ENCODE data around the gene TRMU. TPM values are rescaled to one million over a fixed set of nuclear protein-coding genes. Genes with fewer than 3 reads are reported as not detected.
A peak's percentile ranks its signal among the peaks of the same experiment; 100 is the strongest.

TRMU gene
- total and polyA plus RNA-seq, 2 donors (not counting 3 experiments of a cell fraction or from before 2014, with no cell fraction given): 42.4 to 65.7 TPM

DNA sequence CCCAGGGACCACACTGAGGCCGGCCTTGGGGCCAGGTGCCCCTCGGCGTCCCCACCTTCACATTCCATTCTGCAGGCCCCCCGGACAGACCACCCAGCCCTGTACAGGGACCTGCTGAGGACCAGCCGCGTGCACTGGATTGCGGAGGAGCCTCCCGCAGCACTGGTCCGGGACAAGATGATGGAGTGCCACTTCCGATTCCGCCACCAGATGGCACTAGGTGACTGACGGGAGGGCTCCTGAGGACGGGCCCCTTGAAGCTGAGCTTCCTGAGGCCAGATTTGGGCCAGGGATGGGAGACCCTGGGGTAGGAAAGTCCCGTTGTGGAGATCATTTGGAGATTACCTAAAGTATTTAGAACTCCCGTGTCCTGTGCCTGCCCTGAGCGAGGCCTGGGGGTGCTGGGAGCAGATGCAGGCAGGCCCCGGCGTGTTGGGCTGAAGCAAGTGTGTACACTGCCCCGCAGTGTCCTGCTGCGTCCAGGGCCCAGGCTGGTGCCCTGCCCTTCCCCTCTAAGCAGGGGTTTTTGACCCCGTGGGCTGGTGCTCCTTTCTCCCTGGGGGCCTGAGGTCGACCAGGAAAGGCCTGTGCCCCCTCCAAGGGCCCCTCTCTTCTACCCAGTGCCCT is 20.0 kb downstream of the TRMU start:
- POLR2A ChIA-PET: no interaction called here
- no TSS peak for BruUV-seq (replicated peaks)
- TF ChIP-seq, protein P1, sequence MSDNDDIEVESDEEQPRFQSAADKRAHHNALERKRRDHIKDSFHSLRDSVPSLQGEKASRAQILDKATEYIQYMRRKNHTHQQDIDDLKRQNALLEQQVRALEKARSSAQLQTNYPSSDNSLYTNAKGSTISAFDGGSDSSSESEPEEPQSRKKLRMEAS (IDR thresholded peaks at IDR 0.05; ENCODE audit: insufficient read depth, insufficient read length): no peak
- TF ChIP-seq, protein P2, sequence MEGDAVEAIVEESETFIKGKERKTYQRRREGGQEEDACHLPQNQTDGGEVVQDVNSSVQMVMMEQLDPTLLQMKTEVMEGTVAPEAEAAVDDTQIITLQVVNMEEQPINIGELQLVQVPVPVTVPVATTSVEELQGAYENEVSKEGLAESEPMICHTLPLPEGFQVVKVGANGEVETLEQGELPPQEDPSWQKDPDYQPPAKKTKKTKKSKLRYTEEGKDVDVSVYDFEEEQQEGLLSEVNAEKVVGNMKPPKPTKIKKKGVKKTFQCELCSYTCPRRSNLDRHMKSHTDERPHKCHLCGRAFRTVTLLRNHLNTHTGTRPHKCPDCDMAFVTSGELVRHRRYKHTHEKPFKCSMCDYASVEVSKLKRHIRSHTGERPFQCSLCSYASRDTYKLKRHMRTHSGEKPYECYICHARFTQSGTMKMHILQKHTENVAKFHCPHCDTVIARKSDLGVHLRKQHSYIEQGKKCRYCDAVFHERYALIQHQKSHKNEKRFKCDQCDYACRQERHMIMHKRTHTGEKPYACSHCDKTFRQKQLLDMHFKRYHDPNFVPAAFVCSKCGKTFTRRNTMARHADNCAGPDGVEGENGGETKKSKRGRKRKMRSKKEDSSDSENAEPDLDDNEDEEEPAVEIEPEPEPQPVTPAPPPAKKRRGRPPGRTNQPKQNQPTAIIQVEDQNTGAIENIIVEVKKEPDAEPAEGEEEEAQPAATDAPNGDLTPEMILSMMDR (IDR thresholded peaks at IDR 0.05; ENCODE audit: extremely low read depth in 1 of 2, insufficient read depth in 1 of 2, low read depth in 1 of 2, low read length in 2 of 2): peak; percentile 77 to 83
- no peak for TF ChIP-seq FOS (IDR thresholded peaks at IDR 0.05; ENCODE audit: borderline replicate concordance, insufficient read depth, low read length)
- TF ChIP-seq POLR2AphosphoS5 (IDR thresholded peaks at IDR 0.05; ENCODE audit: insufficient read depth, low read depth, low read length): no peak
- TF ChIP-seq JUN (IDR thresholded peaks at IDR 0.05; ENCODE audit: borderline replicate concordance, insufficient read depth, insufficient read length, low read depth): no peak
- TF ChIP-seq MYC (IDR thresholded peaks at IDR 0.05; ENCODE audit: low read depth, low read length): no peak
- no peak for TF ChIP-seq POLR2A (IDR thresholded peaks at IDR 0.05; ENCODE audit: low read depth, low read length)
- no peak for TF ChIP-seq EZH2 (IDR thresholded peaks at IDR 0.05; ENCODE audit: borderline replicate concordance, low read depth, low read length, severe bottlenecking)
- TF ChIP-seq GATA2 (IDR thresholded peaks at IDR 0.05; ENCODE audit: insufficient read depth, insufficient read length, low read depth, low read length): no peak
- intact Hi-C loops (cut with micrococcal nuclease): loop anchor here (1.0 kb wide), 1 partner anchor 187 kb away; no protein-coding TSS in a partner anchor
- peak; percentile 42 for DNase-seq (ENCODE audit: low read depth, low spot score)
- peaks cover 7 to 38% of the 10 kb centered on the region in 2 experiments for H3K36me3 ChIP-seq (ENCODE audit: control insufficient read depth in 2 of 2, extremely low read depth in 1 of 2, insufficient read depth in 2 of 2, low read length in 2 of 2)
- CTCF ChIA-PET: interaction anchor here (1.0 to 6.0 kb wide), 5 partner anchors 10 to 233 kb away, joined by 3 to 43 read pairs (median 4); no protein-coding TSS in a partner anchor
- H3K27me3 ChIP-seq (ENCODE audit: control insufficient read depth in 2 of 2, insufficient read depth in 2 of 2, low read length in 2 of 2): no peaks in the 10 kb centered on the region
- no peaks in the 10 kb centered on the region for H3K79me2 ChIP-seq (ENCODE audit: control insufficient read depth, insufficient read depth, low read length)
- dilution Hi-C loops (cut with MboI; ENCODE audit: extremely low pct_ligation_motif_present, low sequenced_read_pairs): no loop called here
- H3K9me3 ChIP-seq (replicated peaks; ENCODE audit: control insufficient read depth, insufficient read depth, low read length): no peaks in the 10 kb centered on the region
- no peaks in the 10 kb centered on the region for H3K9me1 ChIP-seq (replicated peaks; ENCODE audit: control insufficient read depth, extremely low read depth, insufficient read depth, low read length)
- H4K20me1 ChIP-seq (replicated peaks; ENCODE audit: control insufficient read depth, extremely low read depth, insufficient read depth, low read length): no peaks in the 10 kb centered on the region
- H3K4me1 ChIP-seq (ENCODE audit: control insufficient read depth, extremely low read depth, insufficient read depth, low read length): no peaks in the 10 kb centered on the region
- no peak overlapping the region for H3K4me2 ChIP-seq (ENCODE audit: insufficient read depth, low read length)
- no peak overlapping the region for H3K9ac ChIP-seq (replicated peaks; ENCODE audit: extremely low read depth, insufficient read depth, low read length)
- H3K27ac ChIP-seq (ENCODE audit: insufficient read depth, low read depth, low read length): no peak overlapping the region
- H2AFZ ChIP-seq (ENCODE audit: low read depth, low read length): no peak overlapping the region
- peak; percentile 67 for FAIRE-seq
- H3K4me3 ChIP-seq (replicated peaks in 1 of 3; ENCODE audit: insufficient read depth in 1 of 3, low read depth in 1 of 3, low read length in 3 of 3): no peak overlapping the region

Measured in endothelial cell of umbilical vein (primary cell).